Esophagus squamous epithelium (tissue), 4 donors: ENCODE data around the gene CDK5RAP1.

Source experiments
- POLR2A ChIP-seq, 4 donors: fragments of 450-650 bp; IDR thresholded peaks; one replicate each; pipeline ENCODE4 v1.6.1; 2017; ENCODE audit warnings: antibody characterized with exemption in 4 of 4, mild to moderate bottlenecking in 4 of 4, moderate library complexity in 3 of 4
- TF ChIP-seq, protein P1 (sequence below), 6 experiments: fragments of 450-650 bp in 4 of 6; fragments of 200-600 bp in 2 of 6; sonication (generic) in 2 of 6; IDR thresholded peaks; one replicate each; pipeline ENCODE4 v1.5.1; 2016 to 2019; ENCODE audit warnings: antibody characterized with exemption in 6 of 6, mild to moderate bottlenecking in 4 of 6, moderate library complexity in 4 of 6

GRCh38 chr20:33450867-33451266, 49.5 kb upstream of the CDK5RAP1 start:
- TF ChIP-seq, protein P1, sequence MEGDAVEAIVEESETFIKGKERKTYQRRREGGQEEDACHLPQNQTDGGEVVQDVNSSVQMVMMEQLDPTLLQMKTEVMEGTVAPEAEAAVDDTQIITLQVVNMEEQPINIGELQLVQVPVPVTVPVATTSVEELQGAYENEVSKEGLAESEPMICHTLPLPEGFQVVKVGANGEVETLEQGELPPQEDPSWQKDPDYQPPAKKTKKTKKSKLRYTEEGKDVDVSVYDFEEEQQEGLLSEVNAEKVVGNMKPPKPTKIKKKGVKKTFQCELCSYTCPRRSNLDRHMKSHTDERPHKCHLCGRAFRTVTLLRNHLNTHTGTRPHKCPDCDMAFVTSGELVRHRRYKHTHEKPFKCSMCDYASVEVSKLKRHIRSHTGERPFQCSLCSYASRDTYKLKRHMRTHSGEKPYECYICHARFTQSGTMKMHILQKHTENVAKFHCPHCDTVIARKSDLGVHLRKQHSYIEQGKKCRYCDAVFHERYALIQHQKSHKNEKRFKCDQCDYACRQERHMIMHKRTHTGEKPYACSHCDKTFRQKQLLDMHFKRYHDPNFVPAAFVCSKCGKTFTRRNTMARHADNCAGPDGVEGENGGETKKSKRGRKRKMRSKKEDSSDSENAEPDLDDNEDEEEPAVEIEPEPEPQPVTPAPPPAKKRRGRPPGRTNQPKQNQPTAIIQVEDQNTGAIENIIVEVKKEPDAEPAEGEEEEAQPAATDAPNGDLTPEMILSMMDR (IDR thresholded peaks at IDR 0.05): no peak
- no peak for TF ChIP-seq POLR2A (IDR thresholded peaks at IDR 0.05)
